ENCODE results near the gene CCER1.

CCER1 gene

DNA sequence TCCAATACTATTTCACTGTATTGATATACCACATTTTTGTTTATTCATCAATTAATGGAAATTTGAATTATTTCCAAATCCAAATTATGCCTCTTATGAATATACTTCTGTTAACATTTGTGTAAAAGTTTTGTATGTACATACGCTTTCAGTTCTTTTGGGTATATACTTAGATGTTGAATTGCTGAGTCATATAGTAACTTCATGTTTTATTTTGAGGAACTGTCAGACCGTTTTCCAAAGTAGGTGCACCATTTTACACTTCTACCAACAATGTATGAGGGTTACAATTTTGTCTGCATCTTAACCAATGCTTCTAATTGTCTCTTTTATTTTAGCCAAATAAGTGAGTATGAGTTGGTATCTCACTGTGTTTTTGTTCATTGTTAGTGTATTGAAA, 10.2 kb upstream of the CCER1 start:
- DNase-seq (ENCODE audit: low read depth): no peak

DNA sequence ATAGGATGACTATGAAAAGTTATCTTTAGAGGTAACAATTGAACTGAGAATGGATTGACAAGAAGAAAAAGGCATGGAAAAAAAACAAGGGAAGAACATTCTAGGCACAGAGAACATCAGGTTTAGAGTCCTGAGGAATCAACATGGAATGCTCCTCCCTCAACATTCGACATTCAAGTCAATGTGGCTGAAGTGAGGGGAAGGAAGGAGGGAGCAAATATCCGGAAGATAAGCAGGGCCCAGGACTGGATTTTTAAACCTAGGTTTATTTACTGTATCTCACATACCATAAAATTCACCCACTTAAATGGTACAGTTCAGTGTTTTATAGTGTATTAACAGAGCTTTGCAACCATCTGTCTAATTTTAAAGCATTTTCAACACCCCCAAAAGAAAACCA, 9.6 kb upstream of the CCER1 start:
- DNase-seq (ENCODE audit: low read depth): no peak

GRCh38 chr12:90963946-90964345, 9.0 kb upstream of the CCER1 start:
- no peak for DNase-seq (ENCODE audit: low read depth)

DNA sequence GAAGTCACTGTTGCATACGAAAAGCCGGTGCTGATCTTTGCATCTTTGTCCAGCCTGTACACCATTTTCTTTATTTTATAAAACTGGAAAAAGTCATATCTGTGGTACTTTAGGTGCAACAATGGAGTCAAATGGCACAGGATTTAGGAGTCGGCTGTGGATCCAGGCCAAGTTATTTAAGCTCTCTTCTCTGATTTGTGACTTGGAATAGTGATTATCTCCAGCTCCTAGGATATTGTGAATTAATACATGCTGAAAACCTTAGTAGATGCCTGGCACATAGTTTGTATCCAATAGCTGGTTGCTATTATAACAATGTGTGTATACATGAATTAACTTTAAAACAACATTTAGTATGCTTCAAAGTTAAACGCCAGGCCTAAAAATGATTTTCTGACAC, 6.2 kb upstream of the CCER1 start:
- no peak for DNase-seq (ENCODE audit: low read depth)

DNA sequence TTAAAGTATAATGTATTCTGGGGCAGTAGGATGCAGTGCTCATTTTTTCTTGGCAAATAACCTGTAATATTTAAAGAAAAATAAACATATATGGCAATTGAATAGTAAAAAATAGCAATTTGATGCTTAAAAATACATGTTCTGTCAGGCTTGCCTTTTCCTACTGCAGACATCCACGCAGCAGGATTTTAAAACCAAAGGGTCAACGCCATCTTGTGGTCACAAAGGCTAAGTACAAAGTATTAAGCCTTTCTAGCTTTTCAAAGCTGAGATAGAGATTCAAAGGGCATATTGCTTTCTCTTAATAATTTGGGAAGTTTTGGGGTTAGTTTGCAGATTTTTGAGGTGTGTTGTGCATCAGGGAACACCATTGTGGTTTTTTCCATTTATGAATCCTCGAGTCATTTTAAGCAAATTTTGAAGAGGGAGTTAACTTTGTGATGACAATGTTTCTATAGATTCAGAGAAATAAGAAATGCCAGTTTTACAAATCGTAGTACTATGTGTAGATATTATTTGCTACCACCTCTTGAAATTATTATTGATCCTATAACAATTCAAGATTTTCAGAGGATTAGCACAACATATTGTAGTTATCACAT, 4.7 kb upstream of the CCER1 start:
- no peak for DNase-seq (ENCODE audit: low read depth)

DNA sequence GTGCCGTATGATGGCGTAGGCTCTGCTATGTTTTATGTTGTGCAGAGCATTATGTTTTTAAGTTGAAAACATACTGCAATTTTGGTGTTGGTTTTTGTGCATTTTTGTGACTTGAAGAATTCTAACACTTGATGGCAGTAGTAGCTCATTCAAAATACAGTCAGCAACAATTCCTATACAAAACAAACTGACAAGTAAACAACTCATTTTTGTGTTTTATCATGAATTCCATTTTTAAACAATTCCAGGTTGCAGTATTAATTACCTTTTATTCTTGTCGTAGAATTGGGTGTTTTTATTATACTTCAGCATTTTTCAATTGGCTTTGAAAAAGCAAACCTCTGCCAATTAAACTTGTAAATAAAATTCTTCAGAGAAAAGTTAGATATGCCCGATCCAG, 4.1 kb upstream of the CCER1 start:
- DNase-seq (ENCODE audit: low read depth): no peak

- no peak for DNase-seq (ENCODE audit: low read depth)
Measured at GRCh38 chr12:90958347-90958746, 3.4 kb upstream of the CCER1 start.

DNA sequence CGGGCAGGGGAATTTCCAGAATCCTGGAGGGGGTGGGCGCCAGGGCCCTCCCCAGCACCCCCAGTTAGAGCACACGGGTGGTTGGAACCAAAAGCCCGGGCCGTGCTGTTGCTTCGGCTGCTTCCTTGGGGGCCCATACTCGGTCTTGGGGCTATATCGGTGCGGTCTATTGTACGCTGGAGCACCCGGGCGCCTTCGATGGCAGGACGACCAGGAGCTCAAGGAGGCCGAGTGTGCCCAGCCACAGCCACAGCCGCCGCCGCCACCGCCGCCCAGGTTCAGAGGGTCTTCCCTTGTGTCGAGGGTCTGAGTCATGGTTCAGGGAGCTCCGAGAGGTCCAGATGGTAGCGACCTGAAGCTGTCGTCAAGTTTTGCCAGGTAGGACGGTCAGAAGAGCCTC, 548 bp downstream of the CCER1 start:
- no peak for DNase-seq (ENCODE audit: low read depth)

DNA sequence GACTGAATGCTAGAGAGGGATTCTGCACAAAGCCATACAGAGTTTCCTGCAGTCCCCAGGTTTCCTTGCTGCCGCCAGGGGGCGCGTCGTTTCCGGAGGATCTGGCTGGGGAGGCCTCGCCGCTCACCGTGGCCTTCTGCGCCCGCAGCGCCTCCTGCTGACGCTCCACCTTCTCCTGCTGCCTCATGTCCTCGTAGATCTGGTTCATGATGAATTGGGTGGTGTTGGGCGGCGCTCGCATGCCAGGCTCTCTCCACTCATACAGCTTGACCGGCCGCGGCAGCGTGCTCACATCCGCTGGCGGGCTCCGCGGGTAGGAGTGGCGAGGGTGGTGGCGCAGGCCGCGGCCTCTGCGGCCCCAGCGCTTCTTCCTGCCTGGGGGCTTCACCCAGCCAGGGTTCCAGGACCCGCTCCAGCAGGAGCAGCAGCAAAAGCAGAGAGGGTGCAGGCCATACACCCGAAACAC, 987 bp downstream of the CCER1 start:
- no peak for DNase-seq (ENCODE audit: low read depth)

DNA sequence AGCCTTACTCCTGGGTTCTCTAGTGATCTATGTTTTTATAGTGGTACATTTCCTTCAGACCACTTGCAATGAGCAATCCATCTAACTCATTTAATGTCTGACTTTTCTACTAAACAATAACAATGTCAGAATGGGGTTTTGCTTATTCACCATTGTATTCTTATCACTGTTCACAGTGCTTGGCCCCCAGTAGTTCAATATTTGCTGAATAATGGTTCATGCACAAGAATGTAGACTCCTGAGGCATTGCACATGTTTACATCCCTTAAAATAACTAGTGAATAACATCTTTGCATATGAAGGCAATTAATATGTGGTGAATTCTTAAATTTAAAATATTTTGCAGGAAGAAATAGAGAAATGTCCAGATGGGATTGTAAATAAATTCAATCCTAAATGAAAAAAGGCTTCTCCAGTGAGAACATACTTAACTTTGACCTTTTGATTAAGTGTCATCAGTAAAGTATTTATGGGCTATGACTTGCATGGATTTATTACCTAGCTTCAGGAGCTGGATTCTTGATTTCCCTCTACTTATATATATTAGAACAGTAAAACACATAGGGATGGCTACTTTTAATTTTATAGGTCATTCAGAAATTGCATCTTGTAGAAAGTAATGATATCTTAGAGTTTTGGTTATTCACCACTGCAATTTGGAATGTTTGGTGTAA, 3.4 kb downstream of the CCER1 start:
- no peak for DNase-seq (ENCODE audit: low read depth)

GRCh38 chr12:90947869-90948268, 7.1 kb downstream of the CCER1 start:
- no peak for DNase-seq (ENCODE audit: low read depth)

GRCh38 chr12:90945070-90945649, 9.8 kb downstream of the CCER1 start:
- no peak for DNase-seq (ENCODE audit: low read depth)

- no peak for DNase-seq (ENCODE audit: low read depth)
Measured at GRCh38 chr12:90943255-90943654, 11.7 kb downstream of the CCER1 start.

DNA sequence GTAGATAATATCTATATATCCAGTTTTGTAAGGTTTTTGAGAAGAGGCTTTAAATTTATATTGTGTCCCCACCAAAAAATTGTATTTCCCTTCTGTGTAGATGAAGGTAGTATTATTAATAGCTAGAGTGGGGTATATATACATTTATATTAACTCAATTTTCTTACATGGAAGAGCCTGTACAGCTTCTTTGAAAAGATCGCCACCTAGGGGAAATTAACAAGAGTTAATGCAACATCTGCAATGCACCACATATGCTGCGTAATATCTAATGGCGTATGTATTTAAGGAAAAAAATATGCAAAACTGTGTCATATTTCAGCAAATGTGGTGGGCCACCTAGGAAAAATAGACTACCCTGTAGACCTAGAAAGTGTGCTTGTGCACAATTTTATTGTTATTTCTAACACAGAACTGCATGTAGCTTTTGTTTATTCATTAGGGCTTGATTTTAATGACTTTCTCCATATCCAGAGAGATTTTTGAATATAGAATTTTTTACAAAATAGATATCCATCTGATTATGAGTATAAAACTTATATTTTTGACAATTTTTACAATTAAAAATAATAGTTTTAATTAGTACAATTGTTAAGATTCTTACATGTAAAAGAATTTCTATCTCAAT, 14.0 kb downstream of the CCER1 start:
- no peak for DNase-seq (ENCODE audit: low read depth)

- DNase-seq (ENCODE audit: low read depth): no peak
Measured at GRCh38 chr12:90939382-90939781, 15.6 kb downstream of the CCER1 start.

GRCh38 chr12:90938451-90938850, 16.5 kb downstream of the CCER1 start:
- no peak for DNase-seq (ENCODE audit: low read depth)

DNA sequence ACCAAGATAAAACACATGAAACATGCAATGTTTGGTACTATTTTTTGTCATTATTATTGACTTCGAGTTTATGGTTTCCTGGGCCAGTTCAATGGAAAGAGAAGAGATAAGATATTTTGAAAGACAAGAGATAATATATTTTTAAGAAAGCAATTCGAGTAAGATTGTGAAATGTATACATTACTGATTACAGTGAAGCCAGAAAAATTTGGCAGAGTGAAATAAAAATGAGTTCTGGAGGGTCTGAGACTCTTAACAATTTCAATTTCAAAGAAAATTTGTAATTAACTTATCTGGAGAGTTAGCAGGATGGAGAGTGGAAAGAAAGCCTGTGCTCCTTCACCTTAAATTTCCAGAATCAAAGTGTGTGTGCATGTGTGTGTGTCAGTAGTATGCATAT, 17.3 kb downstream of the CCER1 start:
- no peak for DNase-seq (ENCODE audit: low read depth)

DNA sequence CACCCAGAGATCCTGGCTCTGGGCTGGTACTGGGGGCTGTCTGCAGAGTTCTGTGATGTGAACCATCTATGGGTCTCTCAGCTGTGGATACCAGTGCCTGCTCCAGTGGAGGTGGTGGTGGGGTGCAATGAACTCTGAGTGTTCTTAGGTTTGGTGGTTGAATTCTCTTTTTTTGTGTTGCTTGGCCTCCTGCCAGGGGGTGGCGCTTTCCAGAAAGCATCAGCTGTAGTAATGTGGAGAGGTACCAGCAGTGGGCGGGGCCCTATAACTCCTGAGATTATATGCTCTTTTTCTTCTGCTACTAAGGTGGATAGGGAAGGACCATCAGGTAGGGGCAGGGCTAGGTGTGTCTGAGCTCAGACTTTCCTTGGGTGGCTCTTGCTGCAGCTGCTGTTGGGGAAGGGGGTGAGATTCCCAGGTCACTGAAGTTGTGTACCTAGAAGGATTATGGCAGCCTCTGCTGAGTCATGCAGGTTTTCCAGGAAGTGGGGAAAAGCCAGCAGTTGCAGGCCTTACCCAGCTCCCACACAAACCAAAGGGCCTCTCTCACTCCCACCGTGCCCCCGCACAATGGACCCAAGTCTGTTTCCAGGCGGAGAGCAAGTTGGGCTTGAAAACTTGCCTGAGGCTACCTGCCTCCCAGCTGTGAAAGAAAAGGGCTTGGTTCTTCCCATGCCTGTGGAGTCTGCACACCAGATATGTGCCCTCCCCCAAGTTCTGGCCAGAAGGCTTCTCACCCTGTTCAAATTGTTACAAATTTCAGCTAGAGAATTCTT, 18.6 kb downstream of the CCER1 start:
- DNase-seq (ENCODE audit: low read depth): no peak

- no peak for DNase-seq (ENCODE audit: low read depth)
Measured at GRCh38 chr12:90925562-90925961, 29.4 kb downstream of the CCER1 start.

DNA sequence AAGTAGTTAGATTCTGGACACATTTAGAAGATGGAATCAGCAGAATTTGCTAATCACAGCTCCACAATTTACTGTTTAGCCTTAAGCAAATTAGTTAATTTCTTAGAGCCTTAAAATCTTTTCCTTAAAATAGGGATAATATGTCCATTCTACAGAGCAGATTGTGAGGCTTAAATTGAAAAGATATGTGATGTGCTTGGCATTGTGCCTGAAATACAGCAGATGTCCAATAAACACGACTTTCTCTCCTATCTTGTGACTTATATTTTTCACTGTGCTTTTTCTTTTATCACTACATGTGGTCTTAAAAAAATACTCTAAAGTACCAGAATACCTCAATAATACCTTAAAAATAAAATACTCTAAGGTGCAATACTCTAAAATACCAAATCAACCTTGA, 30.6 kb downstream of the CCER1 start:
- DNase-seq (ENCODE audit: low read depth): no peak

- DNase-seq (ENCODE audit: low read depth): no peak
Measured at GRCh38 chr12:90922145-90922627, 32.8 kb downstream of the CCER1 start.

DNA sequence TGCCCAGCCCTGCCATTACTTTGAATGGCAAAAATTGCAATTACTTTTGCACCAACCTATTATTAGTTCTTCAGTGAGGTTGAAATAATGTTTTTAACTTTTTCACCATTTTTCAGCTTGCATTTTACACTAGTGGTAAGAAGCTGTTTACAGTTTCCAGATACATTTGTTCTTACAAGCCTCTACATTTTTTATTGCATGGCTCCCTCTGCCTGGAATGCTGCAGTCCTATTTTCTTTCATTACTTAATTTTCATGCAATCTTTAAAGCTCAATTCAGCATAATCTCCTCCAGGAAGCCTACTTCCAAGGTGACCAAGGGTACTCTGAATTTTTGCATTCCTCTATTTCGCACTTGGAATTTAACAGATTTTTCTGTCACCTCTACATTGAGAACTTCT, 33.4 kb downstream of the CCER1 start:
- DNase-seq (ENCODE audit: low read depth): no peak

Data from T-helper 22 cell (primary cell).